Gastroesophageal sphincter (tissue), 4 donors: Measurements from ENCODE around the gene TRPC4AP. TPM values are rescaled to one million over a fixed set of nuclear protein-coding genes. Genes with fewer than 3 reads are reported as not detected.

Source experiments
- ATAC-seq: fragments of 150-250 bp; one replicate; pipeline ENCODE4 v1.9.1; 2016; ENCODE audit warnings: mild to moderate bottlenecking, moderate library complexity
- H3K27ac ChIP-seq, 4 donors: fragments of 200-600 bp; sonication (generic) in 3 of 4; 1 replicate in 3 of 4; 2 replicates in 1 of 4; pipeline ENCODE4 v1.5.1; 2016 to 2019
- H3K27me3 ChIP-seq: fragments of 200-600 bp; sonication (generic); one replicate; pipeline ENCODE4 v1.5.1; 2019
- H3K36me3 ChIP-seq, 2 donors: fragments of 200-600 bp; sonication (generic); one replicate each; pipeline ENCODE4 v1.5.1; 2019; ENCODE audit warnings: control low read depth in 1 of 2
- H3K4me1 ChIP-seq, 3 donors: fragments of 200-600 bp; sonication (generic); 1 replicate in 2 of 3; 2 replicates in 1 of 3; pipeline ENCODE4 v1.5.1; 2016 to 2019; ENCODE audit warnings: control low read depth in 2 of 3
- H3K4me3 ChIP-seq, 2 donors: fragments of 200-600 bp; sonication (generic); one replicate each; pipeline ENCODE4 v1.5.1; 2019; ENCODE audit warnings: mild to moderate bottlenecking in 1 of 2, moderate library complexity in 1 of 2
- H3K9me3 ChIP-seq, 3 donors: fragments of 200-600 bp; sonication (generic); one replicate each; pipeline ENCODE4 v1.5.1; 2017 to 2019; ENCODE audit warnings: control low read depth in 2 of 3
- EP300 ChIP-seq: sonication (generic); formaldehyde crosslinking; IDR thresholded peaks from one replicate; pipeline ENCODE4 v1.6.1; 2017; ENCODE audit warnings: antibody characterized with exemption, mild to moderate bottlenecking
- POLR2A ChIP-seq, 2 donors: fragments of 450-650 bp; IDR thresholded peaks; one replicate each; pipeline ENCODE4 v1.6.1; 2017; ENCODE audit warnings: antibody characterized with exemption in 2 of 2, mild to moderate bottlenecking in 2 of 2, moderate library complexity in 1 of 2
- POLR2AphosphoS5 ChIP-seq: sonication (generic); formaldehyde crosslinking; IDR thresholded peaks from one replicate; pipeline ENCODE4 v1.6.1; 2017; ENCODE audit warnings: antibody characterized with exemption
- whole genome bisulfite sequencing, 2 donors: methylation state at CpG; one replicate each; pipeline ENCODE4 v1.1.5; 2018; ENCODE audit warnings: low coverage in 1 of 2; 5-methylcytosine and 5-hydroxymethylcytosine counted together
- total RNA-seq, 4 donors: library from RNA; depleted of rRNA; stranded (reverse); fragments of >200 nt; gene quantifications; one replicate each; pipeline ENCODE4 v1.1.0, GENCODE V29; 2016
- TF ChIP-seq, protein P1 (sequence below), 4 experiments: fragments of 200-600 bp in 2 of 4; fragments of 450-650 bp in 2 of 4; sonication (generic) in 1 of 4; IDR thresholded peaks; one replicate each; pipeline ENCODE4 v1.5.1; 2017 to 2019; ENCODE audit warnings: antibody characterized with exemption in 4 of 4, mild to moderate bottlenecking in 2 of 4, moderate library complexity in 2 of 4

TRPC4AP gene
- total RNA-seq, 4 donors from 2014 or later = 47.5 to 57.1 (median 52.4) TPM

DNA sequence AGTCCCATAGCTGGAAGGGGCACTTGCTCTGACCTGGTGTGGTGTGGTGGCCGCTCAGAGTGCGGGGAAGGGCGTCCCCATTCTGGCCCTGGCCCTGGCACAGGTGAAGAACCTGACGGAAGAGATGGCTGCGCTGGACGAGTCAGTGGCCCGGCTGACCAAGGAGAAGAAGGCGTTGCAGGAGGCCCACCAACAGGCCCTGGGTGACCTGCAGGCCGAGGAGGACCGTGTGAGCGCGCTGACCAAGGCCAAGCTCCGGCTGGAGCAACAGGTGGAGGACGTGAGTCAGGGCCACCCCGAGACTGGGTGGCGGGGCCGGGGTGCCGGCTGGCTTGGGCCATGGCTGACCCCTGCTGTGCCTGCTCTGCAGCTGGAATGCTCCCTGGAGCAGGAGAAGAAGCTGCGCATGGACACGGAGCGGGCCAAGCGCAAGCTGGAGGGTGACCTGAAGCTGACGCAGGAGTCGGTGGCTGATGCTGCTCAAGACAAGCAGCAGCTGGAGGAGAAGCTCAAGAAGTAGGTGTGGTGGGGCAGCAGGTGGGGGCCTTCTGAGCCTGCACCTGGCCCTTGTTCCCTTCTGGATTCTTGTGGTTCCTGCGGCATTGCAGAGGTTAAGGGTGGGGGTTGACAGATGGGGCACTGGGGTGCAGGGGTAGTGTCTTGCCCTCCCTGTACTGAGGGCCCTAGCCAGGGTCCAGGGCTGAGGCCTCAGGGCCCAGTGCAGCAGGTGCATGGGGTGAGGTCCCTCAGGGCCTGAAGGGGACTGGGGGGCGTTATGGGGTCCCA, 96.2 kb downstream of the TRPC4AP start:
- no peaks in the 10 kb centered on the region for H3K27me3 ChIP-seq
- H3K4me3 ChIP-seq = no peak overlapping the region
- no peak for ATAC-seq
- TF ChIP-seq EP300 = no peak
- no peak for TF ChIP-seq POLR2AphosphoS5
- TF ChIP-seq, protein P1, sequence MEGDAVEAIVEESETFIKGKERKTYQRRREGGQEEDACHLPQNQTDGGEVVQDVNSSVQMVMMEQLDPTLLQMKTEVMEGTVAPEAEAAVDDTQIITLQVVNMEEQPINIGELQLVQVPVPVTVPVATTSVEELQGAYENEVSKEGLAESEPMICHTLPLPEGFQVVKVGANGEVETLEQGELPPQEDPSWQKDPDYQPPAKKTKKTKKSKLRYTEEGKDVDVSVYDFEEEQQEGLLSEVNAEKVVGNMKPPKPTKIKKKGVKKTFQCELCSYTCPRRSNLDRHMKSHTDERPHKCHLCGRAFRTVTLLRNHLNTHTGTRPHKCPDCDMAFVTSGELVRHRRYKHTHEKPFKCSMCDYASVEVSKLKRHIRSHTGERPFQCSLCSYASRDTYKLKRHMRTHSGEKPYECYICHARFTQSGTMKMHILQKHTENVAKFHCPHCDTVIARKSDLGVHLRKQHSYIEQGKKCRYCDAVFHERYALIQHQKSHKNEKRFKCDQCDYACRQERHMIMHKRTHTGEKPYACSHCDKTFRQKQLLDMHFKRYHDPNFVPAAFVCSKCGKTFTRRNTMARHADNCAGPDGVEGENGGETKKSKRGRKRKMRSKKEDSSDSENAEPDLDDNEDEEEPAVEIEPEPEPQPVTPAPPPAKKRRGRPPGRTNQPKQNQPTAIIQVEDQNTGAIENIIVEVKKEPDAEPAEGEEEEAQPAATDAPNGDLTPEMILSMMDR (IDR thresholded peaks at IDR 0.05) = no peak
- TF ChIP-seq POLR2A (IDR thresholded peaks at IDR 0.05) = no peak
- H3K27ac ChIP-seq = no peak overlapping the region
- 86% methylated on average over 14 of the region's 26 CpGs; no CpG with 5 or more reads in 1 of the 2 donors for WGBS, 2 donors
- H3K4me1 ChIP-seq = peaks cover 0 to 16% (median 7%) of the 10 kb centered on the region in 3 donors
- peaks cover 0 to 89% of the 10 kb centered on the region in 2 donors for H3K36me3 ChIP-seq
- no peaks in the 10 kb centered on the region for H3K9me3 ChIP-seq

DNA sequence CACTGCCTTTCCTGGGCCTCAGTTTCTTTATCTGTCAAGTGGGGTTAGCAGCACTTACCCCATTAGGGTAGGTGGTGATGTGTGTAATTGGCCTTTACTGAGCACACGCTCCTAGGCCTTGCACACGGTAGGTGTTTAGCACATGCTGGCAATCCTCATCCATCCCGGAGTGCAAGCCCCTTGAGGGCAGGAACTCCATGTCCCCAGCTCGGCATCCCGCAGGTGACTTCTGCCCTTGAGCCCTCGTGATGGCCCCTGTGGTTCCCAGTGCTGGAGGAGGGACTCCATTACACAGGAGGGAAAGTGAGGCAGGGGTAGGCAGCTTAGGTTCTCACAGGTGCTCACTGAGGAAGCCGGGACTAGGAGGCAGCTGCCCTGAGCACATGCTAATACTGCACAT, 96.9 kb downstream of the TRPC4AP start:
- no peak for TF ChIP-seq POLR2AphosphoS5
- TF ChIP-seq EP300 = no peak
- TF ChIP-seq POLR2A (IDR thresholded peaks at IDR 0.05) = no peak
- TF ChIP-seq, protein P1 (IDR thresholded peaks at IDR 0.05) = no peak
- no peaks in the 10 kb centered on the region for H3K9me3 ChIP-seq
- ATAC-seq = no peak
- no peak overlapping the region for H3K27ac ChIP-seq
- no peaks in the 10 kb centered on the region for H3K27me3 ChIP-seq
- H3K4me3 ChIP-seq = no peak overlapping the region
- WGBS, 2 donors = no CpG with 5 or more reads among the region's 7 CpGs
- peaks cover 0 to 16% (median 7%) of the 10 kb centered on the region in 3 donors for H3K4me1 ChIP-seq
- H3K36me3 ChIP-seq = peaks cover 0 to 82% of the 10 kb centered on the region in 2 donors

DNA sequence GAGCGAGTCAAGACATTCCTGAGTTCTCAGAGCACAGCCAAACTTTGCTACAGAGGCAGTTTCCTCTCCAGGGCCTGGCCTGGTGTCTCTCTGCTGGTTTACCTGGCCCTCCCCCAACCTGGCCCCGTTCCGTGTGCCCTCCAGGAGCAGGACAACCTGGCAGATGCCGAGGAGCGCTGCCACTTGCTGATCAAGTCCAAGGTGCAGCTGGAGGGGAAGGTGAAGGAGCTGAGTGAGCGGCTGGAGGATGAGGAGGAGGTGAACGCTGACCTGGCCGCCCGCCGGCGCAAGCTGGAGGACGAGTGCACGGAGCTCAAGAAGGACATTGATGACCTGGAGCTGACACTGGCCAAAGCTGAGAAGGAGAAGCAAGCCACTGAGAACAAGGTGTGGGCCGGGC, 97.4 kb downstream of the TRPC4AP start:
- Histone ChIP-seq H3K4me3 (no peak overlapping the region), H3K27ac (no peak overlapping the region), H3K4me1 (peaks cover 0 to 16% (median 7%) of the 10 kb centered on the region in 3 donors), H3K36me3 (peaks cover 0 to 77% of the 10 kb centered on the region in 2 donors), H3K9me3 (no peaks in the 10 kb centered on the region), H3K27me3 (no peaks in the 10 kb centered on the region)
- no peak for TF ChIP-seq EP300
- TF ChIP-seq POLR2AphosphoS5 = no peak
- TF ChIP-seq, protein P1 (IDR thresholded peaks at IDR 0.05) = no peak
- TF ChIP-seq POLR2A (IDR thresholded peaks at IDR 0.05) = no peak
- no peak for ATAC-seq
- WGBS, 2 donors = 100% methylated on average over 1 of the region's 14 CpGs; no CpG with 5 or more reads in 1 of the 2 donors

DNA sequence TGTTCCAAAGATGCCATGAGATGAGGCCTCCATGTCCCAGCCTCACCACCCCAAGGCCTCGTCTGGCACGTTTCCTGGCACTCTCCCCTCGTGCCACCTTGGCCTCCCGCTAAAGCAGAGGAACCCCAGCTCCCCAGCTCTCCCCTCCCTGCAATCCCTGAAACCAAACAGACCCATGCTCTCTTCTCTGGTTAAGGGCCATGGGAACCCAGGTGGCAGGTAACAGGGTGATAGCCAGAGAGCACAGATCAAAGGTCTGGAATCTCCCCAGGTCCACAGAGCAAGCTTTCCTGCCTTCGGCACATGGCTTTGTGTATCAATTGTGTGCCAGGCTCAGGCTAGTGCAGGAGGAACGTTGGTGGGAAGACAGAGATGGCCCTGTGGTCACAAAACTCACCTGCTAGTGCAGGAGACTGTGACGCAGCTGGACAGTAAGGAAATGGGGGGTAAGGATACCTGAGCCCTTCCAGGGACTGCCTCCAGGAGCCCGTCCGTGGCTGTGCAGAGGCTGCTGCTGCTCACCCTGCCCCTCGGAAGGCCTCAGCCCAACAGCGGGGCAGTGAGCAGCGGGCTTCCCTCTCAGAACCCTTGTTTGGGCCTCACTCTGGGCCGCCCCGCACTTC, 98.0 kb downstream of the TRPC4AP start:
- Histone ChIP-seq H3K27me3 (no peaks in the 10 kb centered on the region), H3K4me1 (peaks cover 0 to 16% (median 7%) of the 10 kb centered on the region in 3 donors), H3K4me3 (no peak overlapping the region), H3K9me3 (no peaks in the 10 kb centered on the region), H3K27ac (no peak overlapping the region), H3K36me3 (peaks cover 0 to 71% of the 10 kb centered on the region in 2 donors)
- 69 to 70% methylated on average over 4 to 6 of the region's 14 CpGs for WGBS, 2 donors
- ATAC-seq = no peak
- TF ChIP-seq, protein P1 (IDR thresholded peaks at IDR 0.05) = no peak
- TF ChIP-seq POLR2AphosphoS5 (no peak), POLR2A (IDR thresholded peaks at IDR 0.05) (no peak), EP300 (no peak)
